Endothelial cell (in vitro differentiated cells): ENCODE measurements around the gene SERPINB10. TPM values are rescaled to one million over a fixed set of nuclear protein-coding genes. Genes with fewer than 3 reads are reported as not detected.

ENCODE experiments used
- DNase-seq: peaks from one replicate; pipeline ENCODE4 v3.0.0; 2021; ENCODE audit warnings: low spot score
- H3K27ac Mint-ChIP-seq: one replicate; pipeline ENCODE4 v1.8.0; 2021; ENCODE audit warnings: mixed read lengths, inconsistent platforms; ENCODE audit not compliant: unreplicated experiment
- H3K27me3 Mint-ChIP-seq: one replicate; pipeline ENCODE4 v1.8.0; 2021; ENCODE audit warnings: mild to moderate bottlenecking, moderate library complexity, mixed read lengths, inconsistent platforms; ENCODE audit not compliant: unreplicated experiment
- H3K36me3 Mint-ChIP-seq: one replicate; pipeline ENCODE4 v1.8.0; 2021; ENCODE audit warnings: mild to moderate bottlenecking, low read depth, mixed read lengths, inconsistent platforms; ENCODE audit not compliant: unreplicated experiment
- H3K4me1 Mint-ChIP-seq: one replicate; pipeline ENCODE4 v1.8.0; 2021; ENCODE audit warnings: mild to moderate bottlenecking, mixed read lengths, inconsistent platforms; ENCODE audit not compliant: unreplicated experiment
- H3K4me3 Mint-ChIP-seq: one replicate; pipeline ENCODE4 v1.8.0; 2021; ENCODE audit warnings: mild to moderate bottlenecking, mixed read lengths, inconsistent platforms; ENCODE audit not compliant: unreplicated experiment
- H3K9me3 Mint-ChIP-seq: one replicate; pipeline ENCODE4 v1.8.0; 2021; ENCODE audit warnings: mixed read lengths, inconsistent platforms; ENCODE audit not compliant: unreplicated experiment
- total RNA-seq: library from RNA; stranded (reverse); fragmentation: NEBNext Ultra II Directional; extraction: Animal tissue kit (Norgen Biotek cat#: 25700); gene quantifications from one replicate; pipeline ENCODE4 v1.2.1, GENCODE V29; 2021; ENCODE audit not compliant: unreplicated experiment
- TF ChIP-seq, protein P1 (sequence below): fragments of 200-600 bp; sonication (generic); IDR thresholded peaks from one replicate; pipeline ENCODE4 v1.5.0; 2021; ENCODE audit warnings: antibody characterized with exemption; ENCODE audit not compliant: unreplicated experiment

Gene SERPINB10
- total RNA-seq, 1 donor from 2014 or later: not detected

DNA sequence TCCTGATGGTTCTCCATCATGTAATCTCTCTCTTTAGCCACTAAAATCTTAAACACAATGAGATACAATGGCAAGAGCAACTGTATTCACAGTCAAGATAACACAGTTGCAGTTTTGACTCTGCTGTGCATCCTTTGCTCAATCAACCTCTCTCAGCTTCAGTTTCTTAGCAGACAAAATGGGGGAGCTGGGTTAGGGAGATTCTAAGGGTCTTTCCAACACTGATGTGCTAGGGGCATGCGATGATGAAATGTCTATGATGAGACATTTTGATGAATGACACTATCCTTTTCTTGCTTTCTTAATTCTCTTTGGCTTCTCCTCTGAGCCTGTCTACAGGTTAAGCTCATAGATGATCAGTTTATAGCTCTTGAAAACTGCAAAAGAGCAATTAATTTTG, 1.1 kb downstream of the SERPINB10 start:
- H3K36me3 Mint-ChIP-seq: no peaks in the 10 kb centered on the region
- H3K4me1 Mint-ChIP-seq: no peaks in the 10 kb centered on the region

DNA sequence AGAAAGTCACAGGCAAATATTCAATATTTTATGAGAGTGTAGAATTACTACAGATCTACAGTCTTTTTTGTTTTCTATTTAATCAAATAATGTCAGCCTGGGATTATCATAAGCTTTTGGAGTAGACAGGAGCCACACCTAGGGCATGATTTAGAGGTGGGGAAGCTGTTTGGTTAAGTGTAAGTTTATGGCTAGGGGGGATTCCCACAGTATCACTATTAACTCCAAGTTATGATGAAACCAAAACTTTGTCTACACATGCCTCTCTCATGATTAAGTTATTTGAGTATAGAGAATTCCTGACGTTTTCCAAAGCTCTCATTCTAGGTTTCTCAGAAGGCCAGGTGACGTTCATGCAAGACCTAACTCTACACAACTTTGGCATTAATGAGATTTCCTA, 2.1 kb downstream of the SERPINB10 start:
- no peaks in the 10 kb centered on the region for H3K36me3 Mint-ChIP-seq
- TF ChIP-seq, protein P1, sequence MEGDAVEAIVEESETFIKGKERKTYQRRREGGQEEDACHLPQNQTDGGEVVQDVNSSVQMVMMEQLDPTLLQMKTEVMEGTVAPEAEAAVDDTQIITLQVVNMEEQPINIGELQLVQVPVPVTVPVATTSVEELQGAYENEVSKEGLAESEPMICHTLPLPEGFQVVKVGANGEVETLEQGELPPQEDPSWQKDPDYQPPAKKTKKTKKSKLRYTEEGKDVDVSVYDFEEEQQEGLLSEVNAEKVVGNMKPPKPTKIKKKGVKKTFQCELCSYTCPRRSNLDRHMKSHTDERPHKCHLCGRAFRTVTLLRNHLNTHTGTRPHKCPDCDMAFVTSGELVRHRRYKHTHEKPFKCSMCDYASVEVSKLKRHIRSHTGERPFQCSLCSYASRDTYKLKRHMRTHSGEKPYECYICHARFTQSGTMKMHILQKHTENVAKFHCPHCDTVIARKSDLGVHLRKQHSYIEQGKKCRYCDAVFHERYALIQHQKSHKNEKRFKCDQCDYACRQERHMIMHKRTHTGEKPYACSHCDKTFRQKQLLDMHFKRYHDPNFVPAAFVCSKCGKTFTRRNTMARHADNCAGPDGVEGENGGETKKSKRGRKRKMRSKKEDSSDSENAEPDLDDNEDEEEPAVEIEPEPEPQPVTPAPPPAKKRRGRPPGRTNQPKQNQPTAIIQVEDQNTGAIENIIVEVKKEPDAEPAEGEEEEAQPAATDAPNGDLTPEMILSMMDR: no peak
- H3K27ac Mint-ChIP-seq: no peak overlapping the region
- DNase-seq: no peak
- H3K27me3 Mint-ChIP-seq: no peaks in the 10 kb centered on the region
- no peaks in the 10 kb centered on the region for H3K4me1 Mint-ChIP-seq
- H3K9me3 Mint-ChIP-seq: no peaks in the 10 kb centered on the region
- no peak overlapping the region for H3K4me3 Mint-ChIP-seq

More for the DNA sequence above, 1.1 kb downstream of the SERPINB10 start:
- no peak for DNase-seq
- Mint-ChIP-seq H3K4me3 (no peak overlapping the region), H3K9me3 (no peaks in the 10 kb centered on the region), H3K27me3 (no peaks in the 10 kb centered on the region), H3K27ac (no peak overlapping the region)
- TF ChIP-seq, protein P1: no peak

DNA sequence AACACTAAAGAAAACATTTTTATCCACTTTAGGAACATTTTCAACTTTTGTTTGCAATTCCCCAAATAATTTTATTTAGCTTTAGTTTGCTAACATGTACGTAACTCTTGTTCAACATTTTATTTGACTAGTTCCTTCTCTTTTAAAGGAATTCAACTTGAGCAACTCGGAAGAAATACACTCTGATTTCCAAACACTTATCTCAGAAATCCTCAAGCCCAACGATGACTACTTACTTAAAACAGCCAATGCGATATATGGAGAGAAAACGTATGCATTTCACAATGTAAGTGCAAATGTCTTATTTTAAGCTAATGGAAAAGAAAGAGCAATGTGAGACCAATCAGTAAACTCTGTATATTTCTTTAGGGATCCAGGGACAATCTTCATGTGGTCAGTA, 10.1 kb downstream of the SERPINB10 start:
- DNase-seq: no peak
- Mint-ChIP-seq H3K9me3 (no peaks in the 10 kb centered on the region), H3K4me1 (no peaks in the 10 kb centered on the region), H3K27me3 (no peaks in the 10 kb centered on the region), H3K4me3 (no peak overlapping the region), H3K36me3 (no peaks in the 10 kb centered on the region), H3K27ac (no peak overlapping the region)
- TF ChIP-seq, protein P1: no peak

DNA sequence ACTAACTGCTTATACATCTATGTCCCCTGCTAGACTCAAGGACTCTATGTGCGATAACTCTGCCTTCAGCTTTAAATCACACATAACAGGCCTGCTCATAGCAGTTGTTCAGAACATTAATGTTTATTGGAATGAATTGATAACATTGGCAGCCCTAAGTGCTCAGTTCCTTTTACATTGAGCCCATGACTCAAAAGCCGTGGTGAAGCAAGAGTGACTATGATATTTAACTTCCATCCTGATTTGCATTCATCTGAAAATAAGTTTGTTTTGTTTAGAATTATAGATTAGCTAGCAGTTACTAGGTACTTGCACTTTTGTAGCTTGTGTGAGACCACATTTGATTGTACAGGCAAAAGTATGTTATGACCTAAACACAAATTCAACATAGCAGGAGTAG, 14.3 kb downstream of the SERPINB10 start:
- no peaks in the 10 kb centered on the region for H3K27me3 Mint-ChIP-seq
- DNase-seq: no peak

DNA sequence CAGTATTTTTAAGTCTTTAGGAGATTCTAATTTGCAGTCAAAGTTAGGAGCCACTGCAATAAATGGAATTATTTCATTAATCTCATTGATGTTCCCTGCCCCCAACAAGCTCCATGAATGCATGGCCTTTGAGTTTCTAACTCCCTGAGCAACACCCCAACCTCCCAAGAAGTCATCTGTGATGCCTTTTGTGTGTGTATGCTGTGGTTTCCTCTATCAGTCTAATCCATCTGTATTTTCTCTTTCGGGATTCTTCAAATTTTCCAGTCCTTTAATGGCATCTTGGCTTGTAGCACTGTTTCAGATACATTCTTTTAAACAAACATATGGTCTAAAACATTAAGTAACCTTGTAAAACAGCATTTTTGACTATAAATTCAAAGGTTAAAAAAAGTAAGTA, 16.8 kb downstream of the SERPINB10 start:
- Mint-ChIP-seq H3K27me3 (no peaks in the 10 kb centered on the region), H3K27ac (no peak overlapping the region), H3K36me3 (no peaks in the 10 kb centered on the region), H3K4me3 (no peak overlapping the region), H3K4me1 (no peaks in the 10 kb centered on the region), H3K9me3 (no peaks in the 10 kb centered on the region)
- TF ChIP-seq, protein P1: no peak
- DNase-seq: no peak

More for the DNA sequence above, 14.3 kb downstream of the SERPINB10 start:
- no peak overlapping the region for H3K4me3 Mint-ChIP-seq
- H3K36me3 Mint-ChIP-seq: no peaks in the 10 kb centered on the region
- TF ChIP-seq, protein P1: no peak
- H3K27ac Mint-ChIP-seq: no peak overlapping the region
- H3K4me1 Mint-ChIP-seq: no peaks in the 10 kb centered on the region
- H3K9me3 Mint-ChIP-seq: no peaks in the 10 kb centered on the region
